Measurements from ENCODE around the gene OR10J5.
A peak's percentile ranks its signal among the peaks of the same experiment; 100 is the strongest.
"Not testable (repeated sequence)": the region's sequence is repeated elsewhere in the genome, so short reads cannot be mapped to it uniquely, and the experiment has no call there.

OR10J5 gene, protein sequence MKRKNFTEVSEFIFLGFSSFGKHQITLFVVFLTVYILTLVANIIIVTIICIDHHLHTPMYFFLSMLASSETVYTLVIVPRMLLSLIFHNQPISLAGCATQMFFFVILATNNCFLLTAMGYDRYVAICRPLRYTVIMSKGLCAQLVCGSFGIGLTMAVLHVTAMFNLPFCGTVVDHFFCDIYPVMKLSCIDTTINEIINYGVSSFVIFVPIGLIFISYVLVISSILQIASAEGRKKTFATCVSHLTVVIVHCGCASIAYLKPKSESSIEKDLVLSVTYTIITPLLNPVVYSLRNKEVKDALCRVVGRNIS

GRCh38 chr1:159535907-159536306 lies at the start of gene OR10J5:
TSS of gene OR10J5 (minus strand) at chr1:159536007. CDS start at chr1:159536007, 0 bp downstream.
- no peak for DNase-seq

DNA sequence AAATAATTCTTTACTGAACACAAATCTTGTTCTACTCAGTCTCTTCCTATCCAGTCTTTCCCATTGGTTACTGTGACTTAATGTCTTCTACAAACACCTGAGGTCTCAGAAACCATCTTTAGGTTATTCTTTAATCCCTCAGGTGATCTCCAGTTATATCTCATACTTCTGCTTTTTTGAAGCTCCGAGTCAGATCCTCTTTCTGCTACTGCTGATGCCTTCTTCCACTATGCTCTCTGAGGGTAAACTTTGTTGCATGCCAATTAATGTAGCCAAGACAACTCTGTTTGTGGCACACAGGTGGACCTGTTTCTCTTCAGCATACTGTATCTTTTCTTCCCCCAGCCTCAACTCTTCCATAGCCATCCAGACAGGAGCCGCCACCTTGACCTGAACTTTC lies 48.7 kb upstream of the OR10J5 start:
- no peak for DNase-seq

GRCh38 chr1:159581422-159581821 lies 45.6 kb upstream of the OR10J5 start:
- no peak for DNase-seq

- no peak for DNase-seq
Measured at GRCh38 chr1:159580340-159580739, 44.5 kb upstream of the OR10J5 start.

GRCh38 chr1:159577446-159577845 lies 41.6 kb upstream of the OR10J5 start:
- no peak for DNase-seq

DNA sequence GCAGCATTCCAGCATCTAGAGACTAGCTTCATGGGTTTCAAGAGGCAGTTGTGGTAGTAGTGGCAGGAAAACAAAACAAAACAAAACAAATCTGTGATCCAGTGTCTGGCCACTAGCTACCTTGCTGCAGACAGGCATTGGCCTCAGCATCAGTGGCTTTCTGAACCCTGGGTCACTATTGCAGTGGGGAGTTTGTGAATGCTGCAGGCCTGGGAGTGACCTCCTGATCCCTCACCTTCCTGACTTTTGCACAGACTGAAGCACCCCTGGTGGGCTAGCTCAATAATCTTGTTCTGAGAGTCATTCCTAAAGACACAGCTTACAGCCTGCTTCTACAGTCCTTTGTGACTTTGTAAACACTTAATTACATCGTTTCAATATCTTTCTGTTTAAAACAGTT lies 26.9 kb upstream of the OR10J5 start:
- DNase-seq: no peak

- DNase-seq: no peak
Measured at GRCh38 chr1:159561497-159561896, 25.7 kb upstream of the OR10J5 start.

GRCh38 chr1:159560599-159560998 lies 24.8 kb upstream of the OR10J5 start:
- DNase-seq: no peak

GRCh38 chr1:159556931-159557369 lies 21.1 kb upstream of the OR10J5 start:
- DNase-seq: no peak

GRCh38 chr1:159554696-159555095 lies 18.9 kb upstream of the OR10J5 start:
- no peak for DNase-seq

DNA sequence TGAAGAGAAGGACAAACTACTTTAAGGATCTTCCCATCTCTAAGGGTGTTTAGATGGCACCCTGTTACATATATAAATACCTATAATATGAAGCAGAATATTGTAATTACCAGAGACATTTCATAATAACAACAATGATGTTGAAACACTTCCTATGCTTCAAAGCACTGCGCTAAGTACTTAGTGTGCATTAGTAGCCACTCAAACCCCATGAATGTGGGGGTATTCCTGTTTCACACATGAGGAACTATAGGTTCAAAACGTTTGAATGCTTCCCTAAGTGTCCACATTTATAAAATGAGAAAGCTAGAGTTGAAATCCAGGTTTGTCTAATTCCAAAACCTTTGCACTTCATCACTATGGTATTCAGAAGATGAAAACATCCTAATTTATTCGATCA lies 18.5 kb upstream of the OR10J5 start:
- DNase-seq: no peak

- no peak for DNase-seq
Measured at GRCh38 chr1:159548126-159548525, 12.3 kb upstream of the OR10J5 start.

GRCh38 chr1:159532922-159533321 lies 2.9 kb downstream of the OR10J5 start:
- DNase-seq: no peak

- not testable (repeated sequence) for DNase-seq
Measured at GRCh38 chr1:159524792-159525191, 11.0 kb downstream of the OR10J5 start.

GRCh38 chr1:159510229-159510541 lies 25.6 kb downstream of the OR10J5 start:
- no peak for DNase-seq

- no peak for DNase-seq
Measured at GRCh38 chr1:159509440-159510228, 26.2 kb downstream of the OR10J5 start.

- DNase-seq: no peak
Measured at GRCh38 chr1:159508951-159509350, 26.9 kb downstream of the OR10J5 start.

DNA sequence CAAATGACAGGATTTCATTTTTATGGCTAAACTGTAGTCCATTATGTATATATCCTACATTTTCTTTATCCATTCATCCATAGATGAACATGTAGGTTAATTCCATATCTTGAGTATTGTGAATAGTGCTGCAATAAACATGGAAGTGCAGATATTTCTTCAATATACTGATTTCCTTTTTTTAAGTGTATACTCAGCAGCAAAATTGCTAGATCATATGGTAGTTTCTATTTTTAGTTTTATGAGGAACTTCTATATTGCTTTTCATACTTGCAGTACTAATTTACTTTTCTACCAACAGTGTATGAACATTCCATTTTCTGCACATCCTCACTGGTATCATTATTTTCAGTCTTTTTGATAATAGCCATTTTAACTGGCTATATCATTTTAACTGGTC lies 30.1 kb downstream of the OR10J5 start:
- DNase-seq: no peak

- no peak for DNase-seq
Measured at GRCh38 chr1:159501082-159501481, 34.7 kb downstream of the OR10J5 start.

GRCh38 chr1:159494513-159495210 lies 41.1 kb downstream of the OR10J5 start:
- not testable (repeated sequence) for DNase-seq

- no peak for DNase-seq
Measured at GRCh38 chr1:159493354-159493753, 42.5 kb downstream of the OR10J5 start.

GRCh38 chr1:159492575-159493323 lies 43.1 kb downstream of the OR10J5 start:
- DNase-seq: peak; percentile 79
